HepG2 (cell line): Measurements from ENCODE around the gene CCT7. TPM values are rescaled to one million over a fixed set of nuclear protein-coding genes. Genes with fewer than 3 reads are reported as not detected.

Experiments used
- ATAC-seq: fragments of 200-7000 bp; cut with Tn5 transposase; 3 replicates; pipeline ENCODE4 v1.9.1; 2020; ENCODE audit warnings: mild to moderate bottlenecking, moderate library complexity
- BruUV-seq: library from RNA; stranded (reverse); fragments of 400-500 nt; replicated peaks from 2 replicates; lab custom pipeline; 2021; lab: Mats Ljungman, UMichigan
- CTCF ChIA-PET: fragments of 300-600 bp; formaldehyde crosslinking; extraction: SDS; loops from one replicate; lab custom pipeline; 2021; ENCODE audit warnings: low total read pairs, inconsistent platforms, low intra/inter-chr PET ratio; lab: Yijun Ruan, JAX
- POLR2A ChIA-PET: fragments of 350-600 bp; sonication (Branson Sonifier 250); formaldehyde crosslinking; loops from one replicate; lab custom pipeline; 2020; ENCODE audit warnings: antibody characterized with exemption, inconsistent platforms; lab: Yijun Ruan, JAX
- DNase-seq: peaks from one replicate; pipeline ENCODE4 v3.0.0-alpha.2; 2015; ENCODE audit warnings: low spot score
- FAIRE-seq: peaks from 3 replicates; lab custom pipeline; 2011; peaks lifted over from hg19 to GRCh38; lab: Jason Lieb, UNC
- H2AFZ ChIP-seq: one replicate; pipeline ENCODE4 v1.6.1; 2011; ENCODE audit warnings: low read length, inconsistent platforms
- H3K27ac ChIP-seq: fragments of 300-600 bp; 3 replicates; pipeline ENCODE4 v1.8.0; 2011; ENCODE audit warnings: mixed run types, mild to moderate bottlenecking, mixed read lengths, low read length, inconsistent platforms; ENCODE audit not compliant: insufficient read depth; ENCODE audit errors: extremely low read length
- H3K27me3 ChIP-seq, 2 experiments: fragments of 200-600 bp in 1 of 2; 2 replicates in 1 of 2; 3 replicates in 1 of 2; pipeline versions ENCODE4 v1.6.0 to v1.8.0; 2011; ENCODE audit warnings: low read length in 2 of 2, mild to moderate bottlenecking in 2 of 2, moderate library complexity in 2 of 2, inconsistent platforms in 1 of 2; ENCODE audit not compliant: insufficient read depth in 2 of 2, control insufficient read depth in 1 of 2
- H3K36me3 ChIP-seq, 2 experiments: fragments of 200-600 bp in 1 of 2; replicated peaks in 1 of 2; 2 replicates in 1 of 2; 3 replicates in 1 of 2; pipeline versions ENCODE4 v1.5.1 to v1.8.0; 2011; ENCODE audit warnings: low read length in 2 of 2, inconsistent platforms in 1 of 2; ENCODE audit not compliant: insufficient read depth in 2 of 2, control insufficient read depth in 1 of 2
- H3K4me1 ChIP-seq: 2 replicates; pipeline ENCODE4 v1.5.1; 2012; ENCODE audit warnings: low read length, inconsistent platforms; ENCODE audit not compliant: insufficient read depth
- H3K4me2 ChIP-seq: 2 replicates; pipeline ENCODE4 v1.6.0; 2011; ENCODE audit warnings: low read depth, low read length, inconsistent platforms
- H3K4me3 ChIP-seq, 3 experiments: fragments of 200-600 bp in 1 of 3; sonication (generic), shearing (Covaris generic) in 1 of 3; replicated peaks in 1 of 3; 2 replicates each; pipeline ENCODE4 v1.5.1; 2011 to 2016; ENCODE audit warnings: low read length in 3 of 3, inconsistent platforms in 2 of 3, low read depth in 2 of 3, mild to moderate bottlenecking in 2 of 3, control low read depth in 1 of 3, mixed read lengths in 1 of 3; ENCODE audit not compliant: insufficient read depth in 1 of 3
- H3K79me2 ChIP-seq: one replicate; pipeline ENCODE4 v1.6.1; 2011; ENCODE audit warnings: low read length, inconsistent platforms; ENCODE audit not compliant: insufficient read depth
- H3K9ac ChIP-seq: 2 replicates; pipeline ENCODE4 v1.6.0; 2011; ENCODE audit warnings: mild to moderate bottlenecking, low read depth, low read length, inconsistent platforms; ENCODE audit not compliant: insufficient read depth
- H3K9me3 ChIP-seq: 2 replicates; pipeline ENCODE4 v1.5.1; 2012; ENCODE audit warnings: mild to moderate bottlenecking, low read length
- H4K20me1 ChIP-seq: 2 replicates; pipeline ENCODE4 v1.6.0; 2011; ENCODE audit warnings: inconsistent platforms, mild to moderate bottlenecking, low read length, moderate library complexity; ENCODE audit not compliant: insufficient read depth
- PHB2 ChIP-seq: fragments of 450-650 bp; IDR thresholded peaks from 2 replicates; pipeline ENCODE4 v1.6.1; 2018; ENCODE audit not compliant: partially characterized antibody
- PRPF4 ChIP-seq: fragments of 200-400 bp; formaldehyde crosslinking; IDR thresholded peaks from 2 replicates; pipeline ENCODE4 v1.6.1; 2016; ENCODE audit warnings: low read length, low read depth; ENCODE audit not compliant: poor library complexity, severe bottlenecking
- TRIM24 ChIP-seq: sonication (generic); formaldehyde crosslinking; IDR thresholded peaks from 2 replicates; pipeline ENCODE4 v1.8.0; 2022; ENCODE audit warnings: mild to moderate bottlenecking, missing genetic modification reagents
- ZC3H13 ChIP-seq: sonication (generic); formaldehyde crosslinking; IDR thresholded peaks from 2 replicates; pipeline ENCODE4 v1.8.1; 2023; ENCODE audit warnings: mild to moderate bottlenecking, missing genetic modification reagents, moderate library complexity
- ZMAT5 ChIP-seq: sonication (generic); formaldehyde crosslinking; IDR thresholded peaks from 2 replicates; pipeline ENCODE4 v1.5.0; 2020; ENCODE audit warnings: mild to moderate bottlenecking, low read depth, missing genetic modification reagents, borderline replicate concordance
- ZNF619 ChIP-seq: sonication (generic); formaldehyde crosslinking; IDR thresholded peaks from 2 replicates; pipeline ENCODE4 v1.4.0; 2020; ENCODE audit warnings: mild to moderate bottlenecking, missing genetic modification reagents
- WGBS: methylation state at CpG from one replicate; pipeline ENCODE4 v1.1.6; 2017; ENCODE audit warnings: low lambda C conversion rate; 5-methylcytosine and 5-hydroxymethylcytosine counted together
- in situ Hi-C: cut with HindIII; loops from 2 replicates; pipeline ENCODE4 v1.10.0; 2017; ENCODE audit warnings: low pct_unique_long_range_greater_than_20kb; ENCODE audit not compliant: extremely low pct_ligation_motif_present
- intact Hi-C: fragments of 100-400 bp; cut with micrococcal nuclease; formaldehyde crosslinking; loops from one replicate; pipeline ENCODE4 v1.10.0; 2022; ENCODE audit not compliant: unreplicated experiment
- polyA plus RNA-seq, 8 experiments: library from polyadenylated mRNA; depleted of rRNA in 3 of 8; stranded (reverse) in 7 of 8; unstranded in 1 of 8; fragments of >200 nt; fragmentation: Illumina TruSeq in 4 of 8; extraction: Trizol in 4 of 8; gene quantifications; 2 replicates each; pipeline versions ENCODE4 v1.2.1 to v1.2.3, GENCODE V29; 2011 to 2016; ENCODE audit warnings: low read depth in 4 of 8, missing spikeins in 1 of 8, mixed read lengths in 1 of 8; ENCODE audit not compliant: insufficient read depth in 1 of 8
- total RNA-seq, 5 experiments: library from RNA; depleted of rRNA; stranded (reverse); fragments of >200 nt; fragmentation: Illumina TruSeq; extraction: Trizol; gene quantifications; 2 replicates each; pipeline ENCODE4 v1.2.3, GENCODE V29; 2016; ENCODE audit warnings: low read depth in 1 of 5
- TF ChIP-seq, protein P1 (sequence below): sonication (generic); formaldehyde crosslinking; IDR thresholded peaks from 2 replicates; pipeline ENCODE4 v1.4.0; 2020; ENCODE audit warnings: missing genetic modification reagents
- TF ChIP-seq, protein P2 (sequence below): sonication (generic); formaldehyde crosslinking; IDR thresholded peaks from 2 replicates; pipeline ENCODE4 v1.4.0; 2020; ENCODE audit warnings: mild to moderate bottlenecking, missing genetic modification reagents

CCT7 gene
- total and polyA plus RNA-seq, 2 of the 13 experiments (the other 11 are each of a cell fraction or from before 2014, with no cell fraction given), result 347 to 517 TPM

- in situ Hi-C loops, result no loop called here
- no peaks in the 10 kb centered on the region for H3K9me3 ChIP-seq
- no peak overlapping the region for H3K4me2 ChIP-seq
- CTCF ChIA-PET, result no interaction called here
- intact Hi-C loops, result no loop called here
- no peaks in the 10 kb centered on the region; the same call in 1 of the 2 replicates for H4K20me1 ChIP-seq
- POLR2A ChIA-PET, result no interaction called here
- TF ChIP-seq ZC3H13 (no peak), PHB2 (no peak), ZNF619 (CRISPR knock-in tag) (no peak), PRPF4 (no peak), TRIM24 (CRISPR knock-in tag) (no peak), ZMAT5 (no peak)
- TF ChIP-seq, protein P1, sequence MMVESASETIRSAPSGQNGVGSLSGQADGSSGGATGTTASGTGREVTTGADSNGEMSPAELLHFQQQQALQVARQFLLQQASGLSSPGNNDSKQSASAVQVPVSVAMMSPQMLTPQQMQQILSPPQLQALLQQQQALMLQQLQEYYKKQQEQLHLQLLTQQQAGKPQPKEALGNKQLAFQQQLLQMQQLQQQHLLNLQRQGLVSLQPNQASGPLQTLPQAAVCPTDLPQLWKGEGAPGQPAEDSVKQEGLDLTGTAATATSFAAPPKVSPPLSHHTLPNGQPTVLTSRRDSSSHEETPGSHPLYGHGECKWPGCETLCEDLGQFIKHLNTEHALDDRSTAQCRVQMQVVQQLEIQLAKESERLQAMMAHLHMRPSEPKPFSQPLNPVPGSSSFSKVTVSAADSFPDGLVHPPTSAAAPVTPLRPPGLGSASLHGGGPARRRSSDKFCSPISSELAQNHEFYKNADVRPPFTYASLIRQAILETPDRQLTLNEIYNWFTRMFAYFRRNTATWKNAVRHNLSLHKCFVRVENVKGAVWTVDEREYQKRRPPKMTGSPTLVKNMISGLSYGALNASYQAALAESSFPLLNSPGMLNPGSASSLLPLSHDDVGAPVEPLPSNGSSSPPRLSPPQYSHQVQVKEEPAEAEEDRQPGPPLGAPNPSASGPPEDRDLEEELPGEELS, result no peak
- TF ChIP-seq, protein P2, sequence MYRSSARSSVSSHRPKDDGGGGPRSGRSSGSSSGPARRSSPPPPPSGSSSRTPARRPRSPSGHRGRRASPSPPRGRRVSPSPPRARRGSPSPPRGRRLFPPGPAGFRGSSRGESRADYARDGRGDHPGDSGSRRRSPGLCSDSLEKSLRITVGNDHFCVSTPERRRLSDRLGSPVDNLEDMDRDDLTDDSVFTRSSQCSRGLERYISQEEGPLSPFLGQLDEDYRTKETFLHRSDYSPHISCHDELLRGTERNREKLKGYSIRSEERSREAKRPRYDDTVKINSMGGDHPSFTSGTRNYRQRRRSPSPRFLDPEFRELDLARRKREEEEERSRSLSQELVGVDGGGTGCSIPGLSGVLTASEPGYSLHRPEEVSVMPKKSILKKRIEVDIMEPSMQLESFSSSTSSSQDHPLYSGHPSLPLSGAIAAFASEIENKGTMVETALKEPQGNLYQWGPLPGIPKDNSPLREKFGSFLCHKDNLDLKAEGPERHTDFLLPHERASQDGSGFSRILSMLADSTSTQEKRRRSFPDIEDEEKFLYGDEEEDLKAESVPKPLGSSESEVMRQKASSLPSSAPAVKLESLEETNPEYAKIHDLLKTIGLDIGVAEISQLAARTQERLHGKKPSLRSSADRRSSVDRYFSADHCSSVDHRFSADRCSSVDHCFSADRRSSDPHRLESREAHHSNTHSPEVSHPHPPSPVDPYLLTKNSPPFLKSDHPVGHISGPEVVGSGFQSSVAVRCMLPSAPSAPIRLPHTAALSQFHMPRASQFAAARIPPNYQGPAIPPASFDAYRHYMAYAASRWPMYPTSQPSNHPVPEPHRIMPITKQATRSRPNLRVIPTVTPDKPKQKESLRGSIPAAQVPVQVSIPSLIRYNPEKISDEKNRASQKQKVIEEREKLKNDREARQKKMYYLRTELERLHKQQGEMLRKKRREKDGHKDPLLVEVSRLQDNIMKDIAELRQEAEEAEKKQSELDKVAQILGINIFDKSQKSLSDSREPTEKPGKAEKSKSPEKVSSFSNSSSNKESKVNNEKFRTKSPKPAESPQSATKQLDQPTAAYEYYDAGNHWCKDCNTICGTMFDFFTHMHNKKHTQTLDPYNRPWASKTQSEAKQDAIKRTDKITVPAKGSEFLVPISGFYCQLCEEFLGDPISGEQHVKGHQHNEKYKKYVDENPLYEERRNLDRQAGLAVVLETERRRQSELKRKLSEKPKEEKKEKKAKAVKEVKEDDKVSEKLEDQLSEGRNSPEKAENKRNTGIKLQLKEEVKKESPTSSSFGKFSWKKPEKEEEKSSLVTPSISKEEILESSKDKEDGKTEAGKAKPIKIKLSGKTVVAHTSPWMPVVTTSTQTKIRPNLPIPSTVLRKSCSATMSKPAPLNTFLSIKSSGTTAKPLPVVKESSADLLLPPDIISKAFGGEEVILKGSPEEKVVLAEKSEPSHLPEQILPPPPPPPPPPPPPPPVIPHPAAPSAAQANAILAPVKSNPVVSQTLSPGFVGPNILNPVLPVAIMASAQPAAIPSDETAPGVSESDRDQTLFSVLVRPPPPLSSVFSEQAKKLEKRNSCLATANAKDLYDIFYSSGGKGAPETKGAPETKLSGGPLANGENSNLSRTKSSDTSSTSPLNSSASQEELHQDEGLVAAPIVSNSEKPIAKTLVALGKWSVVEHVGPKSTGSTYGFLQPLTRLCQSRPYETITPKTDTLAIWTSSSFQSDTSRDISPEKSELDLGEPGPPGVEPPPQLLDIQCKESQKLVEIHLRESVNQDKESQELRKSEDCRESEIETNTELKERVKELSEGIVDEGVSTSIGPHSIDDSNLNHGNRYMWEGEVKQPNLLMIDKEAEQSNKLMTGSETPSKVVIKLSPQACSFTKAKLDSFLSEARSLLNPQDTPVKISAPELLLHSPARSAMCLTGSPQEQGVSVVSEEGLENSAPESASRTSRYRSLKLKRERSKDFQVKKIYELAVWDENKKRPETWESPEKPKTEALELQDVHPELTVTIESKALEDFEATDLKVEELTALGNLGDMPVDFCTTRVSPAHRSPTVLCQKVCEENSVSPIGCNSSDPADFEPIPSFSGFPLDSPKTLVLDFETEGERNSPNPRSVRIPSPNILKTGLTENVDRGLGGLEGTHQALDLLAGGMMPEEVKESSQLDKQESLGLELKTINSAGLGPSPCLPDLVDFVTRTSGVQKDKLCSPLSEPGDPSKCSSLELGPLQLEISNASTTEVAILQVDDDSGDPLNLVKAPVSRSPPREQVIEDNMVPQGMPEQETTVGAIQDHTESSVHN (CRISPR knock-in tag), result no peak
- peaks cover 9 to 67% of the 10 kb centered on the region in 2 experiments; a peak in 4 of 5 replicates for H3K27me3 ChIP-seq
- FAIRE-seq (no peak), DNase-seq (no peak), ATAC-seq (no peak)
- H3K4me3 ChIP-seq, result no peak overlapping the region
- no peaks in the 10 kb centered on the region for H3K36me3 ChIP-seq
- peaks cover 8% of the 10 kb centered on the region; the same call in 1 of the 2 replicates for H3K4me1 ChIP-seq
- no TSS peak for BruUV-seq
- no peaks in the 10 kb centered on the region for H3K79me2 ChIP-seq
- H2AFZ ChIP-seq, result no peak overlapping the region
- 0% methylated on average over 2 of the region's 2 CpGs for WGBS
- no peak overlapping the region for H3K27ac ChIP-seq
- no peak overlapping the region for H3K9ac ChIP-seq
Observed at GRCh38 chr2:73297151-73297559, 63.0 kb downstream of the CCT7 start.
